NCI-H128 (cell line): ENCODE data around the gene SWAP70.

ENCODE experiments used
- DNase-seq: peaks from one replicate; lab custom pipeline; 2025; ENCODE audit not compliant: unreplicated experiment; lab: John Stamatoyannopoulos, UW

SWAP70 gene

DNA sequence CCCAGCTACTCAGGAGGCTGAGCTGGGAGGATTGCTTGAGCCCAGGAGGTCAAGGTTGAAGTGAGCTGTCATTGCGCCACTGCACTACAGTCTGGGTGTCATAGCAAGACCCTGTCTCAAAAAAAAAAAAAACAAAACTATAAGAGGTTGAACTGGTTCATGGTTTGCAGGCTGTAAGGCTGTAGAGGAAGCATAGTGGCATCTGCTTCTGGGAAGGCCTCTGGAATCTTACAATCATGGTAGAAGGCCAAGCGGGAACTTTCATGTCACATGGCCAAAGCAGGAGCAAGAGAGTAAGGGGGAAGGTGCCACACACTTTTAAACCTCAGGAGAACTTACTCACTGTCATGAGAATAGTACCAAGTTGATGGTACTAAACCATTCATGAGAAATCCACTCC, 109.6 kb downstream of the SWAP70 start:
- no peak for DNase-seq

DNA sequence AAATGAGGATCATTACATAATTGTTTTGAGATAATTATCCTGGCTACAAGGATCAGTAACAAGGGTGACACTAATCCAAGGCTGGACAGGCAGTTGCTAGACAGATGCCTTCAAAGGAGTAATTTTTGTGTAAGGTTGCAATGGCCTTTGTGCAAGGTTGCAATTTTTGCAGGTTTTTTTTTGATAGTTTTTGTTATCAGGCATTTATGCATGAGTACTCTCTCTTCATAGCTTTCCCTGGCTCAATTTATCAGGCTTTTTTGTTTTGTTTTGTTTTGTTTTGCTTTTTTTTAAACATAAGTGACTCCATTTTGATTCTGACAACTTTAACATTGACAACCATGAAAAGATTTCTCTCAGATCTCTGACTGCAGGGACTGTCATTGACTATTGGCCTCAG, 110.2 kb downstream of the SWAP70 start:
- no peak for DNase-seq

DNA sequence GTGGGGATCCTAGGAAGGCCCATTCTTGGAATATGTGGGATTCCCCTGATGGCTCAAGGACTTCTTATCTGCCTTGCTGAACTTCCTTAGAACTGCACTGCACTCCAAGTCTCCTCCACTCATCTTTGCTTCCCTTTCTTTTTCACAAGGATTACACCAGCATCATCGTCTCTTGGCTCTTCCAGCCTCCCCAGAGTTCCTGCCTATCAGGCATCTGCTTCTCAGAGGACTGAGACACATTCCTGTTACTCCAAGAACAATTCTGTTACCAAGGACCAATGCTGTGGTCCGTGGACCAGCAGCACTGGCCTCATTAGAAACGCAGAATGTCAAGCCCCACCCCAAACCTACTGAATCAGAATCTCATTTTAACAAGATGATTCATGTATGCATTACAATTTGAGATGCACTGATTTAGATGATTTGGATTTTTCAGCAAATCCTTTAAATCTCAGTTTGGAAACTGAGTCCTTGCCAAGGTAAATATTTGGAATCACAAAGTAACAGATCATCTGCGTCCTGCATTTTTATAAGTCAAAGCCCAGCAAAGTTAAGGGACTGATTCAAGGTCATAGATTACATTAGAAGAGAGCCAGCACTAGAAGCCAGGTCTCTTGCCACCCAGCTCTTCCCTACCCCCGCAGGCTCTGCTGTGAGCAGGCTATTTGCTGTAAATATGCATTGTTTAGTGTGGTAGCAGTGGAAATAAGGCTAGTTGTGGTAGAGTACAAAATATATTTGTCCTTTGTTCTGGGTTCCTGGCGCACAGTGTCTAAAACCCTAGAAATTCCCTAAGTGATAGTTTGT, 110.9 kb downstream of the SWAP70 start:
- no peak for DNase-seq

DNA sequence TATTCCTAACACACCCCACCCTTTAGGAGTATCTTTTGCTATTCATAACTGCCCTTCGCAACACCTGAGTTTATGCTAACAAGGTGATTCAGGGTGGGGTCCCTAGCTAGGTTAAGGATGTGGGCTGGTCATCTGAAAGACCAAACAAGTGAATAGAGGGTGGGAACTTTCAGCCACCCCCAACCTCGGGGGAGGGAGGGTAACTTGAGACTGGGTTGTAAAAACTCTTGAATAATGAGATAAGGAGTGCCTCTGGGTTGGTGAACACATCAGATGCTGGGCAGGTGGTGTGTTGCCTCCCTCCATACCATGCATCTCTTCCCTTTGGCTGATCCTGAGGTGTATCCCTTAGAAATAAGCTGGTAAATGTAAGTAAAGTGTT, 111.5 kb downstream of the SWAP70 start:
- no peak for DNase-seq

DNA sequence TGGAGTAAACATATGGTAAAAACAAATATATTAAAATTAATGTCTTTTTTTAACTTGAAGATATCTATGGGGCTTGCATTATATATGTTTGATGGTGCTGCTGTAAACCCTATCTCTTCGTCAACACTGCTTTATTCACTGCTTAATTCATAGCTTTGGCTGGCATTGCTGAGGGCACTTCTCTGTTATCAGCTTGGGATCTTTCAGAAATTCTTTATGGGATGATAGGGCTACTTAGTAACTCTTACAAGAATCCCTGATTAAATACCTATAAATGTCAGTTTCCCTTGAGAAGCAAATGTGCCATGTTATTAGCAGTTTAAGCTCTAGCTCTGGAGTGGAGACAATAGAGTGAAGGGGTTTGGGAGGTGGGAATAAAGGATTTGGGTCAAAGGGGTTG, 112.3 kb downstream of the SWAP70 start:
- no peak for DNase-seq

DNA sequence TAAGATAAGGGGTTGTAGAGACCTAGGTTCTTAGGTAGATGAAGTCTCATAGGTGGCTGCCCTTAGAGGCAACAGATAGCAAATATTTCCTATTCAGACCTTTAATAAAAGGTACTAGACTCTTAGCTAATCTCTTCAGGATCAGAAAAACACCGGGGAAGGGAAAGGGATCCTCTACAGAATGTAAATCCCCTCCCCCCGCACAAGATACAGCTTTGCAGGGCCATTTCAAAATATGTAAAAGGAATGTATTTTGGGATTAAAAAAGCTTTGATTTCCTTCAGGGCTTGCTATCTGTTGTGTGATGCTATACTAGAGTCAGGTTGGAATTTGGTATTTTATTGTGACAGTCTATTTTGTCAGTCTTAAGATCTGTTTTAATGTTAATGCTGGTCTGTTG, 113.2 kb downstream of the SWAP70 start:
- no peak for DNase-seq

DNA sequence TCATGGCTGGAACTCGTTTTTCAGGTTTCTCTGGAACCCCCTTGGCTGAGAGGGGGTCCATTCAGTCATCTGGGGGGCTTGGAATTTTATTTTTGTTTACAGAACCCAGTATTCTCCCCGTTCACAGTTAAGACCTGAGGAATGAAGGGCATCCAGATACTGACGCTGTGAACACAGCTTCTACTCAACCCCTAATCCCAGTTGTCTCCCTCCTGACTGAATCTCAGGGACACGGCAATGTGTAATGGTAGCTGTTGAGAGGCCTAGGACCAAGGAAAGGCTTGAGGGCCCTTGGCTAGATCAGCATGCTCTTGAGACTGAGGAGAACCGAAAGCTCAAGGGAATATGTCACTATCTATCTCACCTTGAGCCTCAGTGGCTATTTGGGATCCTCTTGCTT, 113.6 kb downstream of the SWAP70 start:
- no peak for DNase-seq

DNA sequence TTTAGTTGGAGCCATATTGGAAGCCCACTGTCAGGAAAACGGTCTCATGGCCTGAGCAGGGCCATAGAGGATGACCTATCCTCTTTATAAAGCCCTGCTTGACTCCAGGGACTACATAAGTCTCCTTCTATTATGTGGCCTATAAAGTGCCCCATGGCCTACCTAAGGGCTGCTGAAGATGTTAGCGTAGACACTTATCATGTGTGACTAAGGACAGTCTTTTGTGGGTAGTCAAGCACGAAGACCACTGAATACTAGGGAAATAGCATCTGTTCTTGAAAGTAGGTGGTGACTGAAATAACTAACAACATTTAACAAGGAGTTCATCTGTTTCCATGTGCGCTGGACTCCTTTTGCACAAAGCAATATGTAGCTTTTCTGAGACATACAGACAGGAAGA, 117.1 kb downstream of the SWAP70 start:
- DNase-seq, result no peak

DNA sequence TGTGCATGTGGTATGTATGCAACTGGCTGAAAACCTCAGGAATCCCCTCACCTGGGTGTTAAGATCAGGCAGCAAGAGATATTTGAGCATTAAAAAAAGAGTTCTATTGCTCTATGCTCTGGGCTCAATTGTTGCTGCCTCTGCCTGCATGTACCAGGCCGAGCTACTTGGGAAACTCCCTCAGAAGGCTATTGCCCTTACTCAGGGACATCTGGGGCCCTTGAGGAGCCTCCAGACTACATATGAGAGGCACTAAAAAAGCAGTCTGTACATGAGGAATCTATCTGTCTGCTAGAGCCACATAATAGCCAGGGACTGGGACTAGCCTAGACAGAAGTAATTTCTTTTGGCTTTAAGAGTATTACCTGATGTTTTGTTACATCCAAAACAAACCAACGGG, 120.1 kb downstream of the SWAP70 start:
- DNase-seq, result no peak

DNA sequence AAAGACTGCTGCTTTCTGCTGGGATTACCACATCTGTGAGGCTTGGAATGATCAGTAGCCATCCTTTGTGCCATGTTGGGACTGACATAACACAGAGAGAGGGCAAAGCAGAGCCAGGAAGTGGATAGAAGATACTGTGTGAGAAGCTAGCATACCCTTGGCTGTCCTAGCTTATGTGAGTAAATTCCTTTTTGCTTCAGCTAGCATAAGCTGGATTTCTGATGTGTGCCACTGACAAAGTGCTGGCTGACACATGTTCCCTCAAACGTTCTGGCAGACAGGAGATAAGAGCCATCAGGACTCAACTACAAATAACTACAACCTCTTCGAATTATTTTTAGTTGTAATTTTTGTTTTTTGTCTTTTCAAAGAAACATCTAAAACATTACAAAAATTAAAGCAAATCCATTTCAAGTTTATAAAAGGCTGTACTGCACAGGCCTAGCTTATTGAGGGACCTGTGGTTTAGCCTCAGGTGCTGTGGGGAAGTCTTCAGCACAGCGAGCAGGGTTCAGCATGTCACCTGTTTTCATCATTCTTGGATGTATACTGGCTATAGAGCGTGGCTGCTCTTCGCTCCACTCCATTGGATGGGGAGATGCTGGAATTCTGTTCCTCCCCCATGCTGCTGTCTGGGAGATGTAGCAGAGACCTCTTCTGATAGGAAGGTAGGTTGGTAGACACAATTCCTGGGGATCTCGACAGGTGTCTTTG, 120.9 kb downstream of the SWAP70 start:
- no peak for DNase-seq

DNA sequence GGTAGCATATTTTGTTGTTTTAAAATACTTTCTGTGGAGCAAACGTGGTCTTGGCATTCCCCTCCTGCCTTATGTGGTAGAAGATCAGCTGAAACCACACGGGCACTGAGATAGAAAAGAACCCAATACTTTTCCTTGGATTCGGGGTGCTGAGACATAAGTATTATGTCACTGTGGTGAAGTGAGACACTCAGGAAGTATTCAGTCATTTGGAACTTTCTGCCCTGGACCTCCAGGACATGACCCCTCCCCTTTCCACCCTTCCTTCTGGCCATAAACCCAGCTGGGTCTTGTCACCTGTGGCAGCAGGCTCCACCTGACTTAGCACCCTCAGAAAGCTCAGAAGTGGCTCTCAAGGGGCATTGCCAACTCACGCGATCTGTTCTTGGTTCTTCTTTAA, 123.4 kb downstream of the SWAP70 start:
- DNase-seq, result no peak

DNA sequence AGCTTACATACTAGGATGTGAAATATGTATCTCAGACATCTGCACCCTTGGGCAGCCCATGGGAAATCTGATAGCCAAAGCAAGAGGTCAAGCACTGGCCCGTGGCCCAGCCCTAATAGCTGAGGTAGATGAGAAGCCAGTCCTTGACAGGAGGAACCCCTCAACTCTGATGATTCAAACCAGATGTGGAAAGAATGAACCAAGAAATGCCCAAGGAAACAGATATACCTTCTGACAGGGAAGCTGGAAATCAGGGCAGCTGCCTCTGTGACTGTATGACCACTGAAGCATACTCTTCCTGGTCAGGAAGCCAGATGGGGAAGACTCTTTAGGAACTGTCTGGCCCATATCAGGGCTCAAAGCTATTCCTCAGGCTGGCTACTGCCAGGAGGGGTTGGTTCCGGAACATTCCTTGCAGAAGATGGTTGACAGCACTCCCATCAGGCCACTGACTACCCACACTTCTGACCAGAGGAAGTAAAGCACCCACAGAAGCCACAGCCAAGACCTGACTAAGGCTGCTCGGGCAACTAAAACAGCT, 124.2 kb downstream of the SWAP70 start:
- no peak for DNase-seq

DNA sequence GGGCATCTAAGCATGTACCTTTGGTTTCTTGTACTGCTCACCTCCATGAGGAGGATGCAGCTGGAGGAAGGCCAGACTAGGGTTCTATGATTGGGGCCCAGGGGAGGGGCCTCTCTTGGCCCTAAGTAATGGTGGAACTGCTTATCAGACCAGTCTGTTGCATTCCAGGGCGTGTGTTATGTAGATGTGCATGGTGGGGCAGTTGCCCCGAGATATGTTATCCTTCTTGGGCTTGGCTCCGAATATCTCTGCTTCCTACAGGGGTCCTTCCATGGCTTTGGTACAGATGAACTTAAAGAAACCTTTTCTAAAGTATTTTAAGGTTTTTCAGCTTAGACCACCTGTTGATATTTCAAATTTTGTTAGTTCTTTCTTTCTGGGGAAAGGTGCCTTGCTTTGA, 126.0 kb downstream of the SWAP70 start:
- no peak for DNase-seq

DNA sequence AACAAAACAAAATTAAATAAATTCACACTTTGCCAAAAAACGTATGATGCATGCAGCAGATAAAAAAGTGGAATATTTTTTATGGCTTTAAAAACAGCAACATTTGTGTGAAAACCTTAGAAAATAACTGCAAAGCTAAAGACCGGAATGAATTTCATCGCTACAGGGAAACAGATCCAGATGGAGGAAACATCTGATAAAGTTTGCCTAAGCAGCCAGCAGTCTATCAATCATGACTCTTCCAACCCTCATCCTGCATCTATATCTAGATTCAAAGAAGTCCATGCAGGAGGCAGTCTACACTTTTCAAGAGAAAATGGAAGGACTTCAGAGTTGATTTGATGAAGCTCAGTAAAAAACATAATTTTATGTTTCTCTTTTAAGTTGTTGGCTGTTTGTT, 126.8 kb downstream of the SWAP70 start:
- DNase-seq, result no peak

DNA sequence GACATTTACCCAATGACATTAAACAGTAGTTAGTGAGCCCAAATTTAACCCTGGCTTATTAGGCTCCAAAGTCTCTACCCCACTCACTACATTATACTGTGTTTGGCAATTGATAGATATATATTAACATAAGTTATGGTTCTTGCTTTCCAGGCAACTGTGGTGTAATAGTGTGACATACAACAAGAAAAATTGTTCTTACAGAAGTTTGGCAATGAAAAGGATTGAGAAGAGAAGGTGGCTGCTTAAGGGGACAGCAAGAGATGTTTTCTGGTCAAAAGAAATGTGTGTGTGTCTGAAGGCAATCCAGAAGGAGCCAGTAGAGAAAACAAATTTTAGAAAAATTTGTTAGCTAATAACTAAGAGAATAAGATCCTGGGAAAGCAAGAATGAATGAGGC, 132.4 kb downstream of the SWAP70 start:
- DNase-seq, result no peak

DNA sequence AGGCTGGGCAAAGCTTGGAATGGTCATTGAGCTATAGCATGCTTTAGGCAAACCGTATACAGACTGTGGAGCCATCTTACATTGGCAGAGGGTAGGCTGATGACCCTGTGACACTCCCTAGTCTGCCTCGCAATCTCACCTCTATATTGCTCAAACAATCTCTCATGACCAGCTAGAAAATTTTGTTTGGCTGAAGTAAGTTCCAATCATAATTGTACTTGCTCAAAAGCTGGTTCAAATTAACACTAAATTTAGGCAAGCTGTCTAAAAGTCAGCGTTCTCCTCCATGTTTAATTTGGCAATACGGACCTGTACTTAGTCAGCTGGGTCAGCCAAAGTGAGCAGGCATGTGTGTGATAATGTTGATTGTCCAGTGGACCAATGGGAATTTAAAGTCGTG, 133.0 kb downstream of the SWAP70 start:
- no peak for DNase-seq

DNA sequence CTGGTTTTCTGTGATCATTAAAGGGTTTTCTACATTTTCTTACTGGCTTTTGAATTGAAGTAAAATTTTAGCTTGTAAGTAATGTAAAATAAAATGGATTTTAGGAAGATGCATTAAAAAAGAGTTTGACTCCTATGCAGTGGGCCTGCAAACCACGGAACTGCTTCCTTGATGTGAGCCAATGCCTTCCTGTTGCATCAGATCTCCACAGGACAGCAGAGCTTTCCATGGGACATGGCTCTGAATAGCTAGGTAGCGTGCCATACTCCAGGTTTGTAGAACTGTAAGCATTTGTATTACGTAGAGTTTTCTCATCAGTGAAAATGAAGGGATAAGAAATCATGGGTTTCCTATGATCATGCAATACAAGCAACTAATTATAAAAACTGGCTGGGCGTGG, 133.4 kb downstream of the SWAP70 start:
- DNase-seq, result no peak

DNA sequence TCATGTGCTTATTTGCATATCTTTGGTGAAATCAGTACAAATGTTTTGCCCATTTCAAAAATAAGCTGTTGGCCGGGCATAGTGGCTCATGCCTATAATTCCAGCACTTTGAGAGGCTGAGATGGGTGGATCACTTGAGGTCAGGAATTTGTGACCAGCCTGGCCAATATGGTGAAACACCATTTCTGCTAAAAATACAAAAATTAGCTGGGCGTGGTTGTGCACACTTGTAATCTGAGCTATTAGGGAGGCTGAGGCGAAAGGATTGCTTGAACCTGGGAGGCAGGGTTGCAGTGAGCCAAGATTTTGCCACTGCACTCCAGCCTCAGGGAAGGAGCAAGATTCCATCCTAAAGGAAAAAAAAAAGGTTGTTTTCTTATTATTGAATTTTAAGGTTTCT, 136.0 kb downstream of the SWAP70 start:
- no peak for DNase-seq

DNA sequence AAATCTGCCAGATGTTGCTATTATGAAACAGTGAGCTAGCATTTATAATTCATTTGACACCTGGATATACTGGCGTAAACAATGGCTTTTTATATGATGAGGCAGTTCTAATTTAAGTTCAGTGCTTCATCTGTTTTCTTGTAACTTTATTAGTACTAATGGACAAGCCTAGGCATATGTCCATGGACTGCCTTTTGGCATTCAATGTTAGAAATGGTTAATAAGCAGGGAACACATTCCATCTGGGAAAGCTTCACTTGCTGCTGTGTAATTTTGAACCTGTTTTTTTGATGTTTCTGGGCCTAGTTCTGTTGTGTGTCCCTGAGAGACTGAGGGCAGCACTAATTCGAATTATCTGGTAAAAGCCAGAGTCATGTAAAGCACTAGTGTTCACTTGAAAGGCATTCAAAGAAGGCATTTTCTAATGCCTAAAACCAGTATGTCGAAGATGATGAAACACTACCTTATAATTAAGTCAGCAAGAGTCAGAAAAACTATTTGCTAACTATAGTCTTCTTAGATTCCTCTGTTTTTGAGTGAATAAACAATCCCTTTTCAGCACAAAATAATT, 138.5 kb downstream of the SWAP70 start:
- DNase-seq, result no peak
